GM12891 (cell line): ENCODE results near the gene BRD4.

Experiments
- POLR2A ChIP-seq: IDR thresholded peaks from 2 replicates; pipeline ENCODE4 v1.6.1; 2011; ENCODE audit warnings: low read depth, low read length, control low read depth
- POU2F2 ChIP-seq: IDR thresholded peaks from 2 replicates; pipeline ENCODE4 v1.6.1; 2011; ENCODE audit warnings: low read depth, mild to moderate bottlenecking, control low read depth, low read length, moderate library complexity
- TAF1 ChIP-seq: IDR thresholded peaks from 2 replicates; pipeline ENCODE4 v1.6.1; 2011; ENCODE audit warnings: low read depth, low read length, control low read depth

DNA sequence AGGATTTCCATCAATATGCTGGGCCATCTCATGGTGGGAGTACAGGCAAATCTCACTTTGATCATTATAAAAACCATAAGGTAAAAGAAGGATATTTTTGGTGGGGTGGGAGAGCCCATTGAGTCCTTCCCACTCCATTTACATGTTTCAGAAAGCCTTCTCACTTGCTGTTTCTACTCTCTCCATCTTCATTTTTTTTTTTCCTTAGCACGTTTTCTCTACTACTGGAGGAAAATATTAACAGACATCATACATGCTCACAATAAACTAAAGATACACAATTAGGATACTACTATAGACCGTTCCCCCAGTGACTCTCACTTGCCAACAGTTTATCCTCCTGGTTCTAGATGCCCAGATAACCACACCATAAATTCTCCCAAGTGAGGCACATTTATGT lies 49.1 kb upstream of the BRD4 start:
- TF ChIP-seq POLR2A (no peak), TAF1 (no peak), POU2F2 (no peak)
